Measurements from ENCODE around the gene CMTM2. TPM values are rescaled to one million over a fixed set of nuclear protein-coding genes. Genes with fewer than 3 reads are reported as not detected.
A peak's percentile ranks its signal among the peaks of the same experiment; 100 is the strongest.

CMTM2 gene
- total and polyA plus RNA-seq, 9 of the 15 experiments (the other 6 are each of a cell fraction or from before 2014, with no cell fraction given) = not detected

GRCh38 chr16:66588981-66589713 is 9.9 kb downstream of the CMTM2 start (continued):
- TF ChIP-seq CTCFL (IDR thresholded peaks at IDR 0.05; ENCODE audit: borderline replicate concordance, insufficient read depth, low read depth, low read length, poor library complexity, severe bottlenecking) = peak; percentile 12
- TF ChIP-seq DEAF1 (CRISPR knock-in tag; IDR thresholded peaks at IDR 0.05) = peak; percentile 95
- no peak for TF ChIP-seq PHTF2 (CRISPR knock-in tag; IDR thresholded peaks at IDR 0.05)
- no peak for TF ChIP-seq BACH1 (tag; IDR thresholded peaks at IDR 0.05)
- peak; percentile 32; the same call in 1 of the 2 replicates for TF ChIP-seq CTBP1 (IDR thresholded peaks at IDR 0.05; ENCODE audit: borderline replicate concordance)
- TF ChIP-seq L3MBTL2 (IDR thresholded peaks at IDR 0.05) = peak; percentile 37; the same call in 1 of the 2 replicates
- no peak for TF ChIP-seq SAP30 (IDR thresholded peaks at IDR 0.05; ENCODE audit: borderline replicate concordance, insufficient read depth, low read depth, low read length, poor library complexity, severe bottlenecking)
- TF ChIP-seq TGIF2 (CRISPR knock-in tag; IDR thresholded peaks at IDR 0.05) = no peak
- no peak for TF ChIP-seq MCM5 (IDR thresholded peaks at IDR 0.05; ENCODE audit: low read depth)
- 0 out of 2 replicates have a peak, but pooled peaks have one; percentile 50 for TF ChIP-seq CC2D1A (IDR thresholded peaks at IDR 0.05)
- TF ChIP-seq NR3C1 (CRISPR knock-in tag; IDR thresholded peaks at IDR 0.05) = no peak
- peak; percentile 40; the same call in 1 of the 2 replicates for TF ChIP-seq CREM (IDR thresholded peaks at IDR 0.05; ENCODE audit: low read depth)
- no peak for TF ChIP-seq SRSF1 (IDR thresholded peaks at IDR 0.05; ENCODE audit: low read depth, low read length)
- TF ChIP-seq ZNF140 (CRISPR knock-in tag; IDR thresholded peaks at IDR 0.05) = no peak
- TF ChIP-seq ZNF655 (CRISPR knock-in tag; IDR thresholded peaks at IDR 0.05) = no peak
- TF ChIP-seq GTF3C2 (IDR thresholded peaks at IDR 0.05; ENCODE audit: borderline replicate concordance, extremely low read depth, insufficient read length) = no peak

Data from K562 (cell line).